AG09309 (cell line): ENCODE data around the gene XRRA1.
A peak's percentile ranks its signal among the peaks of the same experiment; 100 is the strongest.
"Not testable (repeated sequence)": the region's sequence is repeated elsewhere in the genome, so short reads cannot be mapped to it uniquely, and the experiment has no call there.

Experiments
- DNase-seq: peaks from one replicate; pipeline ENCODE4 v3.0.0-alpha.2; 2010; ENCODE audit warnings: low read depth
- H3K4me3 ChIP-seq: 2 replicates; pipeline ENCODE4 v1.5.1; 2011; ENCODE audit warnings: mild to moderate bottlenecking, low read depth, low read length, moderate library complexity; ENCODE audit not compliant: control insufficient read depth
- TF ChIP-seq, protein P1 (sequence below): IDR thresholded peaks from 2 replicates; pipeline ENCODE4 v1.5.1; 2011; ENCODE audit warnings: mild to moderate bottlenecking, low read depth, low read length, inconsistent platforms; ENCODE audit not compliant: insufficient read depth, control insufficient read depth; ENCODE audit errors: missing control alignments

Gene XRRA1

DNA sequence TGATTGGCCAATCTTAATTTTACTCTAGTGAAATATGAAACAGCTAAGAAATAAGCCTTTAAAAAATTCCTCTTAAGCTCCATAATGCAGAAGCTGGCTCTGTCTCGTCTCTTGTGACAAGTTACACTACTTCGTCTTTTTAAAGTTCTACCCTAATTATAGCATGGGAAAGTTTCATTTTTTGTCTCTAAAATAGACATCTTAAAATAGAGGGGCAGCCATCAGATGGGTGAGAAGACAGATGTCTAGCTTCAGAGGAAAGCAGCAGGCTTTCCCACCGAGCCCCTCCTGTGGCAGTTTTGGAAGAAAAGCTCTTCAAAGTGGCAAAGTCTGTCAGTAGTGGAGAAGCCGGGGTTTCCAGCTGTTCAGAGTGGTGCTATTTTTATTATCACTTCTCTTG lies 39.5 kb downstream of the XRRA1 start:
- TF ChIP-seq, protein P1, sequence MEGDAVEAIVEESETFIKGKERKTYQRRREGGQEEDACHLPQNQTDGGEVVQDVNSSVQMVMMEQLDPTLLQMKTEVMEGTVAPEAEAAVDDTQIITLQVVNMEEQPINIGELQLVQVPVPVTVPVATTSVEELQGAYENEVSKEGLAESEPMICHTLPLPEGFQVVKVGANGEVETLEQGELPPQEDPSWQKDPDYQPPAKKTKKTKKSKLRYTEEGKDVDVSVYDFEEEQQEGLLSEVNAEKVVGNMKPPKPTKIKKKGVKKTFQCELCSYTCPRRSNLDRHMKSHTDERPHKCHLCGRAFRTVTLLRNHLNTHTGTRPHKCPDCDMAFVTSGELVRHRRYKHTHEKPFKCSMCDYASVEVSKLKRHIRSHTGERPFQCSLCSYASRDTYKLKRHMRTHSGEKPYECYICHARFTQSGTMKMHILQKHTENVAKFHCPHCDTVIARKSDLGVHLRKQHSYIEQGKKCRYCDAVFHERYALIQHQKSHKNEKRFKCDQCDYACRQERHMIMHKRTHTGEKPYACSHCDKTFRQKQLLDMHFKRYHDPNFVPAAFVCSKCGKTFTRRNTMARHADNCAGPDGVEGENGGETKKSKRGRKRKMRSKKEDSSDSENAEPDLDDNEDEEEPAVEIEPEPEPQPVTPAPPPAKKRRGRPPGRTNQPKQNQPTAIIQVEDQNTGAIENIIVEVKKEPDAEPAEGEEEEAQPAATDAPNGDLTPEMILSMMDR, result no peak
- H3K4me3 ChIP-seq, result no peak overlapping the region
- no peak for DNase-seq

DNA sequence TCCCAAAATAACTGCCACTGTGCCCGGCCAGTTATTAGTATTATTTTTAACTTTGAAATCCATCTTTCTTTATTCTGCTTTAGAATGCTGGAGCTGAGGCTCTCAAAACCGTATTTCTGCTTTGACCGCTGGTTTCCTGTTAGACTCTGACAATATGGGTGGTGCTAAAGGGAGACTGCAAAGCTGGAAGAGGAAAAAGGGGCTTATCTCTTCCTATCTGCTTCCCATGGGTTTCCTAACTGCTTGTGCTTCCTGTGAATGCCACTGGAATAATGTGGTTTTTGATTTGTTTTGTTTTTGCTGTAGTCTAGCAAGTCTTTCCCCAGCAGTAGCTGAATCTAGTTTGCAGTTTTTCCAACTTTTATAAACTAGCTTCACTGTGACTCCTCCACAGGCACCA lies 43.6 kb downstream of the XRRA1 start:
- TF ChIP-seq, protein P1, result no peak
- no peak overlapping the region for H3K4me3 ChIP-seq
- DNase-seq, result no peak

DNA sequence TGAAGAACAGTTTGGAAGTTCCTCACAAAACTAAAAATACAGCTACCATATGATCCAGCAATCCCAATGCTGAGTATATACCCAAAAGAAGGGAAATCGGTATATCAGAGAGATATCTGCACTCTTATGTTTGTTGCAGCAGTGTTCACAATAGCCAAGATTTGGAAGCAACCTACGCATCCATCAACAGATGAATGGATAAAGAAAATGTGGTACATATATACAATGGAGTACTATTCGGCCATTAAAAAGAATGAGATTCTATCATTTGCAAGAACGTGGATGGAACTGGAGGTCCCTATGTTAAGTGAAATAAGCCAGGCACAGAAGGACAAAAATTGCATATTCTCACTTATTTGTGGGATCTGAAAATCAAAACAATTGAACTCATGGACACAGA lies 46.5 kb downstream of the XRRA1 start:
- H3K4me3 ChIP-seq, result no peak overlapping the region
- no peak for DNase-seq
- TF ChIP-seq, protein P1, result no peak

DNA sequence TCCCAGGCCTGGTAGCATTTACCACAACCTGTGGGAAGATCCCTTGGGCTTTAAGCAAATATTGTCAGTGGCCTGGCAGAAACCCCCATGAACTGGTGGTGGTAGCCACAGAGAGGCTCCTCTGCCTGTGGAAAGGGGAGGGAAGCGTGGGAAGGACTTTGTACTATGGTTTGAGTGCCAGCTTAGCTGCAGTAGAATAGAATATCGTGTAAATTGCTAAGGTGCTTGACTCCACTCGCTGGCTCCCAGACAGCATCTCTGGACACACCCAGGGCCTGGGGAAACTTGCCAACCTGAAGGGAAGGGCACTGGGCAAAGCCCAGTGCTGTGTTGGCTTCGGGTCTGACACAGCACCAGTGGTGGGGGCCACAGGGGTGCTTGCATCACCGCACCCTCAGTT lies 52.6 kb downstream of the XRRA1 start:
- DNase-seq, result no peak
- H3K4me3 ChIP-seq, result no peak overlapping the region
- TF ChIP-seq, protein P1, result no peak

DNA sequence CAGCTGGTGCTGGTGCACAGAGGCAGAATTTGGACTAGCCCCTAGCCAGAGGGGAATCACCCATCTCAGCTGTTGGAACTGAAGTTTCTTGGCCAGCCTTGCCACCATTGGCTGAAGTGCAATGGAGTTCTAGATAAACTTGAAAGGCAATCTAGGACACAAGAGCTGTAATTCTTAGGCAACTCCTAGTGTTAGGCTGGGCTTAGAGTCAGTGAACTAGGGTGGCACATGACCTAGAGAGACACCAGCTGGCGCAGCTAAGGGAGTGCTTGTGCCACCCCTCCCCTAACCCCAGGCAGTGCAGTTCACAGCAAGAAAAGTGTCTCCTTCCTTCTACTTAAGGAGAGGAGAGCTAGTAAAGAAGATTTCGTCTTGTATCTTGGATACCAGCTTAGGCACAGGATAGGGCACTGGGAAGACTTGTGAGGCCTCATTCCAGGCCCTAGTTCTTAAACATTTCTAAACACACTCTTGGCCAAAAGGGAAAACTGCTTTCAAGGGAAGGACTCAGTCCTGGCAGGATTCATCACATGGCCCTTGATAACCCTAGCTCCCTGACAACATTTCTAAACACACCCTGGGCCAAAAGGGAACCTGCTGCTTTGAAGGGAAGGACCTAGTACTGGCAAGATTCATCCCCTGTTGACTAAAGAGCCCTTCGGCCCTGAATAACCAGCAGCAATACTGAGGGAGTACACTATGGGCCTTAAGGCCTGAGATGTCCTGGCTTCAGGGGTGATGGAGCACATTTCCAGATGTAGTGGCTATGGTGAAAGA lies 53.4 kb downstream of the XRRA1 start:
- DNase-seq, result no peak
- TF ChIP-seq, protein P1, result no peak
- no peak overlapping the region for H3K4me3 ChIP-seq

DNA sequence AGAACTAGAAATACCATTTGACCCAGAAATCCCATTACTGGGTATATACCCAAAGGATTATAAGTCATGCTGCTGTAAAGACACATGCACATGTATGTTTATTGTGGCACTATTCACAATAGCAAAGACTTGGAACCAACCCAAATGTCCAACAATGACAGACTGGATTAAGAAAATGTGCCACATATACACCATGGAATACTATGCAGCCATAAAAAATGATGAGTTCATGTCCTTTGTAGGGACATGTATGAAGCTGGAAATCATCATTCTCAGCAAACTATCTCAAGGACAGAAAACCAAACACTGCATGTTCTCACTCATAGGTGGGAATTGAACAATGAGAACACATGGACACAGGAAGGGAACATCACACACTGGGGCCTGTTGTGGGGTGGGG lies 55.9 kb downstream of the XRRA1 start:
- DNase-seq, H3K4me3 ChIP-seq: not testable (repeated sequence)

DNA sequence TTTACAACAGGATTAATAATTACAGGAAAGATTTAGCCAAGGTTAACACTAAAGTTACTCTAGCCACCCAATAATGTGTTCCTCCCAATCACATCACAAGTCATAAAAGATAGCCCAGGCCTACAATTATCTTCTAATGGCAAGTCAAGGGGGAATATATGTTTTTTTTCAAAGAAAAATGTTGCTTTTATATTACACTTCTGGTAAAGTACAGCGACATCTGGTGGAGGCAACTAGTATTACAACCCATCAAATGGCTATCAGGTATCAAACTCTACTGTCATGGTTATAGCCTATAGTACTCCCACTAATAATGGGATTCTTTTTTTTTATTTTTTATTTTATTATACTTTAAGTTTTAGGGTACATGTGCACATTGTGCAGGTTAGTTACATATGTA lies 71.8 kb downstream of the XRRA1 start:
- no peak for DNase-seq
- H3K4me3 ChIP-seq, result no peak overlapping the region
- TF ChIP-seq, protein P1, result peak; percentile 40
